GM19193 (cell line): ENCODE results near the gene NAA10.

Source experiments
- POLR2A ChIP-seq: IDR thresholded peaks from 4 replicates; pipeline ENCODE4 v1.6.1; 2011; ENCODE audit not compliant: insufficient read depth, insufficient read length; ENCODE audit errors: extremely low read depth

NAA10 gene

GRCh38 chrX:153941336-153942252 is 6.8 kb upstream of the NAA10 start:
- TF ChIP-seq POLR2A = no peak

- no peak for TF ChIP-seq POLR2A
These were observed 4.7 kb upstream of the NAA10 start for GRCh38 chrX:153939573-153939972.

GRCh38 chrX:153938226-153938786 is 3.5 kb upstream of the NAA10 start:
- no peak for TF ChIP-seq POLR2A

GRCh38 chrX:153937056-153937455 is 2.2 kb upstream of the NAA10 start:
- TF ChIP-seq POLR2A = no peak

GRCh38 chrX:153935326-153935851 is 552 bp upstream of the NAA10 start:
- no peak for TF ChIP-seq POLR2A

GRCh38 chrX:153934148-153934761 is 582 bp downstream of the NAA10 start:
- TF ChIP-seq POLR2A = no peak

GRCh38 chrX:153933748-153934147 is 1.1 kb downstream of the NAA10 start:
- no peak for TF ChIP-seq POLR2A

GRCh38 chrX:153932220-153932915 is 2.5 kb downstream of the NAA10 start:
- TF ChIP-seq POLR2A = no peak

- no peak for TF ChIP-seq POLR2A
These were observed 3.1 kb downstream of the NAA10 start for GRCh38 chrX:153931748-153932147.

- TF ChIP-seq POLR2A = no peak
These were observed 3.7 kb downstream of the NAA10 start for GRCh38 chrX:153931151-153931550.

GRCh38 chrX:153930011-153930910 is 4.6 kb downstream of the NAA10 start:
- TF ChIP-seq POLR2A = no peak

- no peak for TF ChIP-seq POLR2A
These were observed 5.3 kb downstream of the NAA10 start for GRCh38 chrX:153929576-153929975.

GRCh38 chrX:153928846-153929245 is 6.0 kb downstream of the NAA10 start:
- no peak for TF ChIP-seq POLR2A
